ENCODE data around the gene BTBD2.

Gene BTBD2

DNA sequence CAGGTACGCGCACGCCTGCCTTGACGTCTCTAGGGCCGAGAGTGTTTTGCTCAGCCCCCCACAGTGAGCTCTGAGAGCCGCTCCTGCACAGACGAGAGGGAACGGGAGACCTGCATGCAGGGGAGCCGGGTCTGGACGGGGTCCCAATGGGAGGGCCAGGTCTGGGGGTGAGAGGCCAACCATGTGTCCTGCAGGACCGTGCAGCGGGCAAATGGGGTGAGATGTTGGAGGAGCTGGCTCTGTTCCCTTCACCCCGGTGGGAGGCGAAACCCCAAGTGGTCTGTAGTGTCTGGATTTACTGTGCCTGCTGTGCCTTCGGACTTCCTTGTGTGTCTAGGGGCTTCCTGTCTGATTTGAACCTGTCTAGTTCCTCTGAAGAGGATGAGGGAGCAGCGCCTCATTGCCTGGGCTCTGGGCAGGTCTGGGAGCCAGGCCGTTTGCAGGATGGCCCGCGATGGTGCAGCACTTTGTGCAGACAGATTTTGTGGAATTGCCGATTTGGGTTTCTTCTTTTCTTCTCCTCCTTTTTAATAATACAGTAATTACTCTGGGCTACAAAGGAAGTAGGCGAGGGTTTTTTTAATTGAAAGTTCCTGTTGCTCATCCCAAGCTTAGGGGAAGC, 72.5 kb downstream of the BTBD2 start:
- H3K4me3 Mint-ChIP-seq = peak overlapping the region; percentile 88 to 96
- peaks cover 25 to 32% of the 10 kb centered on the region in 2 donors for H3K4me1 Mint-ChIP-seq (ENCODE audit: low read depth in 2 of 2)
- peaks cover 52% of the 10 kb centered on the region for H3K36me3 Mint-ChIP-seq (ENCODE audit: insufficient read depth)
- H3K27ac Mint-ChIP-seq = peak overlapping the region; percentile 96 to 98
- H3K27me3 Mint-ChIP-seq = no peaks in the 10 kb centered on the region
- no peaks in the 10 kb centered on the region for H3K9me3 Mint-ChIP-seq
- ATAC-seq (replicated peaks) = no peak
- DNase-seq = no peak

DNA sequence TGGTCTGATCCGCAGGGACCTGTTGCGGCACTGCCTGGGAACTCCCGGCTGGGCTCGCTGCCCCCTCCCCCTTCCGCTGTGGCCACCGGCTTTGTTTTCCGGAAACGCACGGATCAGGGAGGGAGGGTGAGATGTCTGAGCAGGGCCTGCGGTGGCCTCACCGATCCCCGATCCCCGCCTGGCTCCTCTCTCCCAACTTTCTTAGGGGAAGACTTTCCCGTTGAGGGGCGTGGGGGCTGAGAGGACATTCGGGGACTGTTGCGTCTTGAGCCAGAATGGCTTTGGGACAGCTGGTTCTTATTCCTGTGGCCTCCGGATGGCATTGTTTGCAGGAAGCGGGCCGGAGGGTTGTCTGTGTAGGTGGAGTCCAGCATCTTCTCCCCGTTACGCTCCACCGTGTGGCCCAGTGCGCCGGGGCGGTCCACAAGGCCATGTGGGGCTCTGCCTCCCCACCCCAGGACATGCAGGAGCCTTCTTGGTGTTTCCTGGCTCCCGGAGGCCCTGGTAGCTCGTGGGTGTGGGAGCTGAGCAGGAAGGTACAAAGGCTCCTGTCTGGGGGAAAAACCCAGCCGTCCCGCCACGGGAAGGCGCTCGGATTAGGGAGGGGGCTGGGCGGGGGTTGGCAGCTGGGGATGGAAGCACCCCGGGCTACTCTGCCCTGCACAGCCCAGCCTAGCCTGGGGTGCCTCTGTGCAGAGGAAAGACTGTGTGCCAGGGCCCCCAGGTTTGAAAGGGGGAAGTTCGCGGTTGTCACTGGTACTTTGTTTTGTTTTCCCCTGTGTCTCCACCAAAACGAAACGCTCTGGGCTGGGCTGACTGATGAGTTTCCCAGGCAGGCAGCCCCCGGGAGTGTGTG, 73.2 kb downstream of the BTBD2 start:
- DNase-seq = peak; percentile 79 to 81 (median 79)
- Mint-ChIP-seq H3K36me3 (ENCODE audit: insufficient read depth) (peaks cover 52% of the 10 kb centered on the region), H3K27ac (peak overlapping the region; percentile 96 to 98), H3K9me3 (no peaks in the 10 kb centered on the region), H3K4me3 (peak overlapping the region; percentile 88 to 96), H3K27me3 (no peaks in the 10 kb centered on the region), H3K4me1 (ENCODE audit: low read depth in 2 of 2) (peaks cover 25 to 32% of the 10 kb centered on the region in 2 donors)
- peak; percentile 52 for ATAC-seq (replicated peaks)

DNA sequence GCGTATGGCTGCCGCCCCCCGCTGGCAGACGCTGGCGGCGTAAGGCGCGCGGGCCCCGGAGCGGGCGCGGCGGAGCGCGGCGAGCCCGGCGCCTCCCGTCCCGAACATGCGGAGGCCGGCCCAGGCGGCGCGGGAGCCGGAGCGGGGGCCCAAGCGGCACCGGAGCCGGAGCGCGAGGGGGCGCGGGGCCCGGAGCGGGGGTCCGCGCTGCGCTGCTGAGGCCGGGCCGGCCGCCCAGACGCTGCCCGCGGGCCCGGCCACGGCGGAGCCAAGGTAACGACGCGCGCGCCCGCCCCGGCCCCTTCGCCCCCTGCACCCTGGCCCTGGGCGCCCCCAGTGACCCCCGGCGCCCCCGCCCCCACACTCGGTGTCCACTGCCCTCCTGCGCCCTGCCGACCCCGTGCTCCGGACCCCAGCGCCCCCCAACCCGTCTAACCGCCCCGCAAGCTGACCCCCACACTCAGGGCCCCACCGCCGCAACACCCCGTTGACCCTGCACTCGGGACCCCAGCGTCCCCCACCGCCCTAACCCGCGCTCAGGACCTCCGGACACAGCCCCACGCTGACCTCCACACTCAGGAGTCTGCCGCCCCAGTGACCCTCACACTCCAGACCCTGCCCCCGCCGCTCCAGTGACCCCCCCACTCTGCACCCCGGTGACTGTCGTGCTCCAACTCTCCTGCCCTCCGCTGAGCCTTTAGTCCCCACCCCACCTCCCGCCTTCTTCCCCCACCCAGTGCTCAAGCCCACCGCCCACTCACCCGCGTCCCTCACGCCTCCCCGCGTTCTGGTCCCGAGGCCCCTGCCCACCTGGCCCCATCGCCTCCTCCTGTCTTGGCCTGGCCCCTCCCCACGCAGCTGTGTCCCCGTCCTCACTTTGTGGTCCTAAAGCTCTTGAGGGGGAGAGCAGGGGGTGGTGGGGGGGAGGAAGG, 74.1 kb downstream of the BTBD2 start, which contains the start of gene CSNK1G2:
TSS of gene CSNK1G2 (plus strand) at position 27 of the 932 bp plus-strand sequence. CDS start 28,601 bp downstream, outside the sequence.
- H3K27ac Mint-ChIP-seq = peak within 1 kb of the TSS; percentile 98
- DNase-seq (peak in 1 of 3 experiments; percentile 14), ATAC-seq (replicated peaks) (peak; percentile 33)
- H3K9me3 Mint-ChIP-seq = no peaks in the 10 kb centered on the region
- H3K36me3 Mint-ChIP-seq (ENCODE audit: insufficient read depth) = peaks cover 43% of the 10 kb centered on the region
- peaks cover 25 to 32% of the 10 kb centered on the region in 2 donors for H3K4me1 Mint-ChIP-seq (ENCODE audit: low read depth in 2 of 2)
- H3K4me3 Mint-ChIP-seq = peak within 1 kb of the TSS; percentile 88 to 96
- no peaks in the 10 kb centered on the region for H3K27me3 Mint-ChIP-seq

DNA sequence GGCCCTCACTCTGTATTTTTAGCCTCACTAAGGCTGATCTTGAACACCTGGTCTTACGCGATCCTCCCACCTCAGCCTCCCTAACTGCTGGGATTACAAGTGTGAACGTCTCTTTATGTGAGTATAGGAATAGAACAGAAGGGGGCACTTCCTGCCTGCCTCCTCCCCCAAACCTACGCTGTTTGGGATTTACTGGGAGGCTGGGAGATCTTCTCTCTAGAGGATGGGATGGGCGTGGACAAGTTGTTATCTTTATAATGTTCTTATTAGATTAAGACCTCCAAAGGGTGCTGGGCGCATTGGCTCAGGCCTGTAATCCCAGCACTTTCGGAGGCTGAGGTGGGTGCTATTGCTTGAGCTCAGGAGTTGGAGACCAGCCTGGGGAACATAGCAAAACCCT, 77.4 kb downstream of the BTBD2 start:
- H3K9me3 Mint-ChIP-seq = no peaks in the 10 kb centered on the region
- DNase-seq = no peak
- H3K27me3 Mint-ChIP-seq = no peaks in the 10 kb centered on the region
- H3K4me1 Mint-ChIP-seq (ENCODE audit: low read depth in 2 of 2) = peaks cover 24 to 29% of the 10 kb centered on the region in 2 donors
- H3K4me3 Mint-ChIP-seq = peak overlapping the region in 1 of 2 donors; percentile 35
- no peak for ATAC-seq (replicated peaks)
- H3K36me3 Mint-ChIP-seq (ENCODE audit: insufficient read depth) = peaks cover 42% of the 10 kb centered on the region
- H3K27ac Mint-ChIP-seq = peak overlapping the region; percentile 33 to 44

DNA sequence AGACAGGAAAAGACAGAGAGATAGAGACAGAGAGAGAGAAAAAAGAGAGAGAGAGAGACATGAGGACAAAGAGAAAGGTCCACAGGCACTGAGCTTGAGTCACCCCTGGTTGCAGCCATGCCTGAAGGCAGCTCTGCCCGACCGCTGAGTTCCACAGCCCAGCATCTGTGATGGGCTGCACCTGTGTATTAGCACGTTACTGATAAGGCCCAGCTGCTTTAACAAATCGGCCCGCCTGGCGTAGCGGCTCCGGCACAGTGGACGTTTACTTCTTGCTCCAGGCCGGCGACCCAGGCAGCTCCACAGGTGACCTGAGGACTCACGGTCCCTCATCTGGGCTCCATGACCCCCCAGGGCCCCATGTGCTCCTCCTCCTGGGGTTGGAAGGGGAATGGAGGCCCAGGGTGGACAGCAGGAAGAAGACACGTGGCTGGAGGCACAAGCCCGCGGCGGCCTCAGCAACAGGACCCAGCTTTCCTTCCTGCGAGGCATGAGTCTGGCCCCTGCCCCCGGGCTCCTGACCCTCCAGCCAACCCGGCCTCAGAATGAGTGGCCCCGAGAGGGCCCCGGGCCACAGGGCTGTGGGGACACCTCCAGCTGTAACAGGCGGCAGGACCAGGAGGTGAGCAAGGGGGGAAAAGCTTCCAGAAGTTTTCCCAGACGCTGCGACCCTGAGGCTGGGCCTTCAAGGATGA, 78.5 kb downstream of the BTBD2 start:
- no peak overlapping the region for H3K4me3 Mint-ChIP-seq
- H3K27me3 Mint-ChIP-seq = no peaks in the 10 kb centered on the region
- peaks cover 32% of the 10 kb centered on the region for H3K36me3 Mint-ChIP-seq (ENCODE audit: insufficient read depth)
- DNase-seq (no peak), ATAC-seq (replicated peaks) (no peak)
- peak overlapping the region in 1 of 2 donors; percentile 33 for H3K27ac Mint-ChIP-seq
- H3K4me1 Mint-ChIP-seq (ENCODE audit: low read depth in 2 of 2) = peaks cover 19 to 23% of the 10 kb centered on the region in 2 donors
- no peaks in the 10 kb centered on the region for H3K9me3 Mint-ChIP-seq

DNA sequence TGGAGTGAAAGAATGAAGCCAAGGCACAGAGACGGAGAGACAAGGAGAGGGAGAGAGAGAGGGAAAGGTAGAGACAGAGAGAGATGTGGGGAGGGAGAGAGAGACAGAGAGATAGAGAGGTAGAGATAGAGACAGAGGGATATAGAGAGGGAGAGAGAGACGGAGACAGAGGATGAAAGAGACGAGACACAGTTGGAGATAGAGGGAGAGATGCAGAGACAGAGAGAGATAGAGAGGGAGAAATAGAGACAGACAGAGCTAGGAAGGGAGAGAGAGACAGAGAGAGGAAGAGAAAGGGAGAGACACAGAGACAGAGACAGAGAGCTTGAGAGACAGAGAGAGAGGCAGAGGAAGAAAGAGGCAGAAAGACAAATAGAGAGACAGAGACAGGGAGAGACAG, 79.1 kb downstream of the BTBD2 start:
- DNase-seq (no peak), ATAC-seq (replicated peaks) (no peak)
- Mint-ChIP-seq H3K4me3 (no peak overlapping the region), H3K36me3 (ENCODE audit: insufficient read depth) (peaks cover 25% of the 10 kb centered on the region), H3K4me1 (ENCODE audit: low read depth in 2 of 2) (peaks cover 19 to 23% of the 10 kb centered on the region in 2 donors), H3K9me3 (no peaks in the 10 kb centered on the region), H3K27me3 (no peaks in the 10 kb centered on the region), H3K27ac (no peak overlapping the region)

DNA sequence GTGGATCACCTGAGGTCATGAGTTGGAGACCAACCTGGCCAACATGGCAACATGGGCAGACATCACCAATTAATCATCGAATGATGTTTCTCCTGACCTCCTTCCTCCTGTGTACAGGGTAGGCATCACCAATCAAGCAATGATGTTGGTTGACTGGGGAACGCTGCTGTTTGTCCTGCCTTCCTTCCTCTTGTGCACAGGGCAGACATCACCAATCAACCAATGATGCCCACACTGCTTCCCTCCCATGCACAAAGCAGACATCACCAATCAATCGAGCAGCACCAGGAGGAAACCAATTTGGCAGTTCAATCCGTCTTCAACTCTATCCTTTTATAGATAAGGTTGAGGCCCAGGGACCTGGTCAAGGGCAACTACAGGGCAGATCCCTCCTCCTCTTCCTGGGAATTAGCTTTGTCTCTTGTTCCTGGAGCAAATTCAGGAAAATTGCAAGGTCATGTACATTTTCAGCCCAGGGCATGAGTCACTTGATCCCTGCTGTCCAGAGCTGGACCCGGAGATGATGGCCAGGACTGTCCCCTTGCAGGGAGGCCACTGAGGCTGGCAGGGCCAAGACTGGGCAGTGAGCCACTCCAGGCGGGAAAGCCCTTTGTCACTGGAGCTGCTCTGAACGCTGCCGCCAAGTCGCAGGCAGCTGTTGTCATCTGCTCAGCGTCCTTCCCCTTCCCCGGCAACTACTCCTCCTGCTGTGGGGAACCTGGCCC, 79.9 kb downstream of the BTBD2 start:
- peaks cover 22% of the 10 kb centered on the region for H3K36me3 Mint-ChIP-seq (ENCODE audit: insufficient read depth)
- H3K27ac Mint-ChIP-seq = peak overlapping the region in 1 of 2 donors; percentile 71
- ATAC-seq (replicated peaks) (no peak), DNase-seq (no peak)
- no peak overlapping the region for H3K4me3 Mint-ChIP-seq
- no peaks in the 10 kb centered on the region for H3K27me3 Mint-ChIP-seq
- peaks cover 19 to 23% of the 10 kb centered on the region in 2 donors for H3K4me1 Mint-ChIP-seq (ENCODE audit: low read depth in 2 of 2)
- no peaks in the 10 kb centered on the region for H3K9me3 Mint-ChIP-seq

All from effector memory CD8-positive, alpha-beta T cell (primary cell).